CD4-positive, alpha-beta T cell treated with Interleukin-4 for 4 hours (primary cell): ENCODE measurements around the gene ZFYVE9.
"Not testable (repeated sequence)": the region's sequence is repeated elsewhere in the genome, so short reads cannot be mapped to it uniquely, and the experiment has no call there.

Experiments
- DNase-seq: peaks from one replicate; pipeline ENCODE4 v3.0.0-alpha.2; 2020

The ZFYVE9 gene

GRCh38 chr1:52141513-52142219 lies at the start of gene ZFYVE9:
TSS of gene ZFYVE9 (plus strand) at chr1:52142089. CDS start at chr1:52233207, 91,118 bp downstream.
- DNase-seq: peak; percentile 55

- not testable (repeated sequence) for DNase-seq
Observed at GRCh38 chr1:52094300-52094699, 47.6 kb upstream of the ZFYVE9 start.

GRCh38 chr1:52096216-52096615 lies 45.7 kb upstream of the ZFYVE9 start:
- DNase-seq: no peak

- DNase-seq: no peak
Observed at GRCh38 chr1:52098139-52098871, 43.6 kb upstream of the ZFYVE9 start.

GRCh38 chr1:52102336-52103013 lies 39.4 kb upstream of the ZFYVE9 start:
- no peak for DNase-seq

GRCh38 chr1:52111492-52111891 lies 30.4 kb upstream of the ZFYVE9 start:
- DNase-seq: no peak

GRCh38 chr1:52112489-52112888 lies 29.4 kb upstream of the ZFYVE9 start:
- no peak for DNase-seq

GRCh38 chr1:52119301-52120079 lies 22.4 kb upstream of the ZFYVE9 start:
- DNase-seq: no peak

GRCh38 chr1:52122384-52122783 lies 19.5 kb upstream of the ZFYVE9 start:
- DNase-seq: no peak

GRCh38 chr1:52123622-52124021 lies 18.3 kb upstream of the ZFYVE9 start:
- no peak for DNase-seq

GRCh38 chr1:52125736-52126359 lies 16.0 kb upstream of the ZFYVE9 start:
- no peak for DNase-seq

GRCh38 chr1:52127181-52128180 lies 14.4 kb upstream of the ZFYVE9 start:
- peak; percentile 33 for DNase-seq

- peak; percentile 74 for DNase-seq
Observed at GRCh38 chr1:52139817-52140540, 1.9 kb upstream of the ZFYVE9 start.

GRCh38 chr1:52140633-52141512 lies 1.0 kb upstream of the ZFYVE9 start:
- DNase-seq: no peak

GRCh38 chr1:52142220-52143183 lies 613 bp downstream of the ZFYVE9 start:
- DNase-seq: no peak

- DNase-seq: no peak
Observed at GRCh38 chr1:52145137-52145536, 3.2 kb downstream of the ZFYVE9 start.

- DNase-seq: not testable (repeated sequence)
Observed at GRCh38 chr1:52150445-52150844, 8.6 kb downstream of the ZFYVE9 start.

GRCh38 chr1:52150946-52151345 lies 9.1 kb downstream of the ZFYVE9 start:
- no peak for DNase-seq
